Activated T-cell treated with anti-CD3 and anti-CD28 coated beads for 24 hours (primary cell): ENCODE results near the gene LGALS12.

ENCODE experiments used
- DNase-seq: peaks from one replicate; pipeline ENCODE4 v3.0.0-alpha.2; 2020; ENCODE audit warnings: low read depth

LGALS12 gene

GRCh38 chr11:63560506-63561180 lies 54.8 kb downstream of the LGALS12 start:
- DNase-seq, result no peak

GRCh38 chr11:63563201-63564055 lies 57.5 kb downstream of the LGALS12 start, which contains the start of gene PLAAT2:
PLAAT2 (minus strand) TSS chr11:63563379; CDS start chr11:63563324, 55 bp downstream.
- no peak for DNase-seq

GRCh38 chr11:63564056-63564774 lies 58.3 kb downstream of the LGALS12 start:
- no peak for DNase-seq

- DNase-seq, result no peak
Measured at GRCh38 chr11:63564784-63565350, 59.0 kb downstream of the LGALS12 start.
